CMK (cell line): ENCODE data around the gene MCOLN2.

Source experiments
- DNase-seq: peaks from one replicate; pipeline ENCODE4 v3.0.0-alpha.2; 2010; ENCODE audit warnings: low read depth

Gene MCOLN2

GRCh38 chr1:84892705-84893618, 104.0 kb downstream of the MCOLN2 start, which contains the start of gene LPAR3:
TSS of gene LPAR3 (minus strand) at chr1:84893206. CDS start at chr1:84866120, 27,086 bp downstream.
- no peak for DNase-seq

DNA sequence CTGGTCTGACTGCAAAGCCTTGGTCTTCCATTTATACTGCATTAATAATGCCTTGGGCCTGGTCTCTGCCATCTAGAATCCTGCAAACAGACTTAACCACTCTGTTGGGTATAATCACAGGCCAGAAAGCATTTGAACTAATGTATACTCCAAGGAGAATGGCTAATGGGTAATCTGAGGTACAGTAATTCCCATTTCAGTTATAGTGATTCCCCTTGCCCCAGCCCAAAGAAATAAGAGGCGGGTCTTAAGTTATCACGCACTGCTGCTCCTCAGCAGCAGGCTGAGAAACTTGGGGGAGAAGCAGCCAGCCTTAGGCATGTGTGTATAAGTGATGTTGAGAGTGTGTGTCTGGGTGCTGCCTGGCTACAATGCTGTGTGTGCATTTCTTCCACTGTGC, 106.3 kb downstream of the MCOLN2 start:
- DNase-seq = no peak

DNA sequence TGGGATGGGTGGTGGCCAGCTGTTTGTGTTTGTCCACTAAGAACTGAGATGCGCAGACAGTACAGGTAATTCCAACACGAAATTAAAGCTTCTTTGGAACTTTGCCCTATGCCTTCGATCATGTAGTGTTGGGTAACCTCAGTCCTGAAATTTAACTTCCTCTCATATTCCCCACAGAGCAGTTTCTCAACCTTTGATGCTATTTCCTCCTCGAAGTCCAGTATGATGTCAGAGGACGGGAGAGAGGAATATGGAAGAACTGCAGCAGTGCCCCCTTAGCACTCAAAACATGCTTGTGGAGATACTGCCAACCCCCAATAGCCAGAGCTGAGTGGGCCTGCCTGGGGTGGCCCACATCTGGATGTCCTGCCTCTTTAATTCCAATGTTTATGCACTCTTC, 107.5 kb downstream of the MCOLN2 start:
- no peak for DNase-seq

- no peak for DNase-seq
Measured at GRCh38 chr1:84888753-84889152, 108.2 kb downstream of the MCOLN2 start.

DNA sequence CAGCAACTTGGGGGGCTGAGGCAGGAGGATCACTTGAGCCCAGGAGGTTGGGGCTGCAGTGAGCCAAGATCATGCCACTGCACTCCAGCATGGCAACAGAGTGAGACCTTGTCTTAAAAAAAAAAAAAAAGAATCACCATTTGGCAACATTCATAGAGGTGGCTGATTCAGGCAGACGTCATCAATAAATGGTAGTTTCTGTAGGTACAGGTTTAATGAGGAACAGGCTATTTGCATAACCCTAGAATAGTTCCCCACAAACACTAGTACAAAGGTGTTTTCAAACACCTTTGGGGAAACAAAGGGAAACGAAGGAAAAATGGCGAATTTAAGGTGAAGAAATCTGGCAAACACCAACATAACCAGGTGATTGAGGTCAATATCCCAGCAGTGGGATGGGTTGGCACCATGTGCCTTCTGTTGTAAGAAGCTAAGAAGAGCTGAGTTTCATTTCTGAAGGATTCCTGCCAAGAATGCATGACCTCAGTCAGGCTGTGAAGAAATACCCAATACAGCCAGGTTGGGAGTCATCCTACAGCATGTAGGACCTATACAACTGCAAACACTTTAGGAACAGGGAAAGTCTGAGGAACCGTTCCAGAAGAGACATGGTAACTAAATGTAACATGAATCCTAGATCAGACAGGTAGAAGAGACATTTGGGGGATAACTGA, 109.5 kb downstream of the MCOLN2 start:
- no peak for DNase-seq

- DNase-seq = no peak
Measured at GRCh38 chr1:84885469-84885868, 111.4 kb downstream of the MCOLN2 start.

- no peak for DNase-seq
Measured at GRCh38 chr1:84884671-84885389, 112.1 kb downstream of the MCOLN2 start.

GRCh38 chr1:84883286-84883685, 113.6 kb downstream of the MCOLN2 start:
- no peak for DNase-seq

- DNase-seq = no peak
Measured at GRCh38 chr1:84877592-84877991, 119.3 kb downstream of the MCOLN2 start.

DNA sequence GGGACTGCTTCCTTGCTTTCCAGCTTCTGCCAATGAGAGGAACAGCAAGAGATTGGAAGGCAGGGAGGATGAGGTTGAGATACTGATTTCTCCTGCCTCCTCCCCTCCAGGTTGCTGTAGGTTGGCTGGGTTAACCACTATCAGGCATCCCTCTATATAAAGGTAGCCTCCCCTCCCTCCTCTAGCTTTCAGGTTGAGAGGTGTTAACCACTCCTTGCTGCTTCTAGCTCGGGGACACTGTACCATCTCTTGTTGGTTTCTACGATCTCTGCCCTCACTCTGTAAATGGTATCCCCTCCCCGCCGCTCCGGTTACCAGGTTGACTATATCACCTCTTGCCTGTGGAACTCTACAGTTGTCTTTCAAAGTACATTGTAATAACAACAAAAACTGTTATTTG, 120.6 kb downstream of the MCOLN2 start:
- no peak for DNase-seq
